Aorta (tissue), 5 donors: ENCODE measurements around the gene TMEM151B. TPM values are rescaled to one million over a fixed set of nuclear protein-coding genes. Genes with fewer than 3 reads are reported as not detected.
"Not testable (repeated sequence)": the region's sequence is repeated elsewhere in the genome, so short reads cannot be mapped to it uniquely, and the experiment has no call there.

Source experiments
- ATAC-seq: fragments of 200-7000 bp; cut with Tn5 transposase; one replicate; pipeline ENCODE4 v1.9.1; 2022; ENCODE audit warnings: moderate library complexity; ENCODE audit not compliant: low FRiP score
- DNase-seq, 2 donors: peaks; one replicate each; pipeline ENCODE4 v3.0.0-alpha.2; 2020
- H3K27ac ChIP-seq, 2 donors: one replicate each; pipeline ENCODE4 v1.5.1; 2013; ENCODE audit warnings: low read length in 2 of 2, mild to moderate bottlenecking in 2 of 2, moderate library complexity in 2 of 2, control low read depth in 1 of 2, inconsistent platforms in 1 of 2, low read depth in 1 of 2
- H3K27me3 ChIP-seq, 2 donors: one replicate each; pipeline ENCODE4 v1.6.1; 2013; ENCODE audit warnings: control low read depth in 1 of 2, low read length in 1 of 2, mild to moderate bottlenecking in 1 of 2, moderate library complexity in 1 of 2; ENCODE audit not compliant: insufficient read depth in 2 of 2, control insufficient read depth in 1 of 2
- H3K36me3 ChIP-seq, 2 donors: one replicate each; pipeline ENCODE4 v1.6.1; 2013; ENCODE audit warnings: control low read depth in 1 of 2, low read length in 1 of 2, mild to moderate bottlenecking in 1 of 2; ENCODE audit not compliant: insufficient read depth in 2 of 2, control insufficient read depth in 1 of 2
- H3K4me1 ChIP-seq, 2 donors: one replicate each; pipeline ENCODE4 v1.6.1; 2013; ENCODE audit warnings: low read length in 2 of 2, control low read depth in 1 of 2, mild to moderate bottlenecking in 1 of 2, moderate library complexity in 1 of 2; ENCODE audit not compliant: insufficient read depth in 2 of 2, control insufficient read depth in 1 of 2
- H3K4me3 ChIP-seq, 2 donors: one replicate each; pipeline ENCODE4 v1.5.1; 2013; ENCODE audit warnings: low read length in 2 of 2, control low read depth in 1 of 2, mild to moderate bottlenecking in 1 of 2
- H3K9me3 ChIP-seq: one replicate; pipeline ENCODE4 v1.6.1; 2013; ENCODE audit warnings: mild to moderate bottlenecking, low read length; ENCODE audit not compliant: control insufficient read depth
- WGBS, 2 donors: extraction: QIAGEN DNeasy Blood & Tissue Kit; methylation state at CpG; one replicate each; pipeline ENCODE4 v1.1.7; 2013; 5-methylcytosine and 5-hydroxymethylcytosine counted together
- intact Hi-C, 2 donors: fragments of 100-400 bp; cut with DNase I; formaldehyde crosslinking; loops; one replicate each; pipeline versions ENCODE4 v1.14.2 to v1.15.0; 2022
- polyA plus RNA-seq, 2 donors: library from polyadenylated mRNA; stranded (reverse); fragments of 200-250 nt; gene quantifications; one replicate each; pipeline ENCODE4 v1.2.3, GENCODE V29; 2013
- total RNA-seq, 2 donors: library from RNA; stranded (reverse); fragmentation: NEBNext Ultra II Directional; extraction: Animal tissue kit (Norgen Biotek cat#: 25700); gene quantifications; one replicate each; pipeline ENCODE4 v1.2.1, GENCODE V29; 2021
- donor health status: healthy with polysubstance abuse.
- donor health status: Bipolar disorder and iron deficiency.
- donor health status: DM: no; HTN: no; CAD: no.
- donor health status: DM: no; HTN: no; CAD: no.
- donor health status: DM: yes; HTN: yes; CAD: no.

Gene TMEM151B
- total and polyA plus RNA-seq, 4 donors = not detected

- Histone ChIP-seq H3K36me3 (peaks cover 2% of the 10 kb centered on the region in 2 donors), H3K4me3 (no peak overlapping the region), H3K4me1 (no peaks in the 10 kb centered on the region), H3K27ac (no peak overlapping the region), H3K9me3 (no peaks in the 10 kb centered on the region), H3K27me3 (no peaks in the 10 kb centered on the region)
- WGBS, 2 donors = 64 to 71% methylated on average over 2 of the region's 2 CpGs
- peak in 1 of 2 donors; percentile 22 for DNase-seq
- ATAC-seq = no peak
- intact Hi-C loops = loop anchor here in 1 of 2 donors (5.0 kb wide), 1 partner anchor 42 kb away; the partner anchor contains the start of gene NFKBIE
Measured at GRCh38 chr6:44309092-44309491, 38.8 kb downstream of the TMEM151B start.

DNA sequence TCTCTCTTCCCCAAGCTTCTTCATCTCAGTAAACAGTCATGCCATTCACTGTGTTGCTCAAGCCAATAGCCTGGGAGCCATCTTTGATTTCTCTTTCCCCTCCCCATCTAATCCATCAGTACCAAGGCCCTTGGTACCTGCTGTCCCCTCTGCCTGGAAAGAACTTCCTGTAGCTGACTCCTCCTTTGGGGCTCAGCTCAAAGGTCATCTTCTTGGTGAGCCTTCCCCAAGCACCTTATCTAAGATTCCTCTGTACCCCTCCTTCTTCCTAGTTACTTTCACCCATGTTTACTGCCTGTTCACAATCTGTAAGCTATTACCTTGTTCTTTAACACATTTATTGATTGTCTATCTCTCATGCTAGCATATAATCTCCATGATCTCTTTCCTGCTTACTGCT is 39.4 kb downstream of the TMEM151B start:
- no peaks in the 10 kb centered on the region for H3K9me3 ChIP-seq
- peaks cover 2% of the 10 kb centered on the region in 2 donors for H3K36me3 ChIP-seq
- no peaks in the 10 kb centered on the region for H3K27me3 ChIP-seq
- H3K27ac ChIP-seq = no peak overlapping the region
- intact Hi-C loops = loop anchor here in 1 of 2 donors (5.0 kb wide), 1 partner anchor 42 kb away; the partner anchor contains the start of gene NFKBIE
- H3K4me1 ChIP-seq = no peaks in the 10 kb centered on the region
- H3K4me3 ChIP-seq = no peak overlapping the region
- ATAC-seq (no peak), DNase-seq (no peak)

GRCh38 chr6:44310241-44310640 is 40.0 kb downstream of the TMEM151B start:
- intact Hi-C loops = no loop called here
- Histone ChIP-seq H3K9me3 (no peaks in the 10 kb centered on the region), H3K4me3 (no peak overlapping the region), H3K36me3 (peaks cover 2% of the 10 kb centered on the region in 2 donors), H3K4me1 (no peaks in the 10 kb centered on the region), H3K27me3 (no peaks in the 10 kb centered on the region), H3K27ac (no peak overlapping the region)
- WGBS, 2 donors = 96% methylated on average over 3 of the region's 3 CpGs
- ATAC-seq = no peak
- peak in 1 of 2 donors; percentile 64 for DNase-seq

DNA sequence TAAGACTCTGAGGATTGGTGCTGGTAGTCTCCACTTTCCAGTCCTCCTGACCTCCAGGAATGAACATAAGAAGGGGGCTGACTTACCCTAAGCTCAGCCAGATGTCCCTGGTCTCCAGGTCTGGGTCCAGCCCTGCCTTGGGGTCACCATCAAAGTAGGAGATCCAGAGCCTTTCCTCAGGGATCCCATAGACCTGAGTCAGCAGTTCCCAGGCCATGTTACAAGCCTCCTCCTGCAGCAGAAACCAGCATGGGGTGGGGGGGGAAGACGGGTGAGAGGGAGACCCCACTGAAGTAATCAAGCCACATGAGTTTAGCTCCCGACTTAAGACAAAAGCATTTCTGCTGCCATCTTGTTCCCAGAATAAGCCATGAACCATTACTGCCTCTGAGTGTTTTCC is 41.1 kb downstream of the TMEM151B start:
- peaks cover 0 to 2% of the 10 kb centered on the region in 2 donors for H3K36me3 ChIP-seq
- no peaks in the 10 kb centered on the region for H3K4me1 ChIP-seq
- 43 to 89% methylated on average over 2 of the region's 2 CpGs for WGBS, 2 donors
- intact Hi-C loops = no loop called here
- no peak for ATAC-seq
- DNase-seq = no peak
- no peak overlapping the region for H3K4me3 ChIP-seq
- no peaks in the 10 kb centered on the region for H3K9me3 ChIP-seq
- H3K27ac ChIP-seq = no peak overlapping the region
- no peaks in the 10 kb centered on the region for H3K27me3 ChIP-seq

DNA sequence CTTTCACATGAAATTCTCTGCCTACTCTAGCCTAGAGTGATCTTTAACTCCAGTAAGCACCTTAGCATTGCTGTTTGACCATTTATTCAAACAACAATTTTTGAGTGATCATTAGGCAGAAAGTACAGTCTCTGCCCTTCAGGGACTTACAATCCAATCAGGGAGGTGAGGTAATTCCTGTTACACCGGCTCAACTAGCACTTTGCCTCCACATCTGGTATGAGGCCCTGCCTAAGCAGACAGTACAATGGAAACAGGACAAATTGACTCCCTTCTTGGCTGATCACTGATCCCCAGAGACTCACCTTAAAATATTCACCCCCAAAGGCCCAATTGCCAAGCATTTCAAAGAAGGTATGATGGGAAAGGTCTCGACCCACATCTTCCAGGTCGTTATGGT is 41.5 kb downstream of the TMEM151B start:
- intact Hi-C loops = no loop called here
- no peak overlapping the region for H3K4me3 ChIP-seq
- no peak for ATAC-seq
- no peaks in the 10 kb centered on the region for H3K9me3 ChIP-seq
- peaks cover 0 to 2% of the 10 kb centered on the region in 2 donors for H3K36me3 ChIP-seq
- no peak overlapping the region for H3K27ac ChIP-seq
- no peak for DNase-seq
- 85 to 89% methylated on average over 3 of the region's 3 CpGs for WGBS, 2 donors
- H3K4me1 ChIP-seq = no peaks in the 10 kb centered on the region
- no peaks in the 10 kb centered on the region for H3K27me3 ChIP-seq

GRCh38 chr6:44312901-44313788 is 42.9 kb downstream of the TMEM151B start, which contains the start of gene AARS2:
AARS2 (minus strand) TSS chr6:44313347; CDS start chr6:44313323, 24 bp downstream.
- Histone ChIP-seq H3K4me3 (peak within 1 kb of the TSS; percentile 69 to 100), H3K4me1 (no peaks in the 10 kb centered on the region), H3K27me3 (no peaks in the 10 kb centered on the region), H3K9me3 (no peaks in the 10 kb centered on the region), H3K36me3 (peaks cover 0 to 2% of the 10 kb centered on the region in 2 donors), H3K27ac (peak within 1 kb of the TSS in 1 of 2 donors; percentile 9)
- ATAC-seq = peak; percentile 94
- intact Hi-C loops = no loop called here
- DNase-seq = peak; percentile 91 to 97
- WGBS, 2 donors = 2% methylated on average over 52 of the region's 52 CpGs

- DNase-seq, H3K9me3 ChIP-seq, H3K4me1 ChIP-seq, ATAC-seq, H3K27ac ChIP-seq, H3K4me3 ChIP-seq, H3K27me3 ChIP-seq, intact Hi-C loops, H3K36me3 ChIP-seq: not testable (repeated sequence)
- 86 to 89% methylated on average over 8 of the region's 8 CpGs for WGBS, 2 donors
Measured at GRCh38 chr6:44314657-44315056, 44.4 kb downstream of the TMEM151B start.

- ATAC-seq = no peak
- WGBS, 2 donors = 74 to 76% methylated on average over 3 of the region's 3 CpGs
Measured at GRCh38 chr6:44315516-44315915, 45.3 kb downstream of the TMEM151B start.

GRCh38 chr6:44315951-44316350 is 45.7 kb downstream of the TMEM151B start:
- ATAC-seq (no peak), DNase-seq (no peak)
- peaks cover 2% of the 10 kb centered on the region for H3K9me3 ChIP-seq
- WGBS, 2 donors = 68 to 70% methylated on average over 5 of the region's 5 CpGs
- no peaks in the 10 kb centered on the region for H3K36me3 ChIP-seq
- H3K27me3 ChIP-seq = peaks cover 0 to 2% of the 10 kb centered on the region in 2 donors
- no peaks in the 10 kb centered on the region for H3K4me1 ChIP-seq
- H3K27ac ChIP-seq = no peak overlapping the region
- intact Hi-C loops = no loop called here
- no peak overlapping the region for H3K4me3 ChIP-seq

More at GRCh38 chr6:44315516-44315915, 45.3 kb downstream of the TMEM151B start:
- Histone ChIP-seq H3K27ac (no peak overlapping the region), H3K9me3 (peaks cover 2% of the 10 kb centered on the region), H3K36me3 (no peaks in the 10 kb centered on the region), H3K4me1 (no peaks in the 10 kb centered on the region), H3K27me3 (peaks cover 0 to 2% of the 10 kb centered on the region in 2 donors), H3K4me3 (no peak overlapping the region)
- intact Hi-C loops = no loop called here
- DNase-seq = no peak
